LNCaP clone FGC (cell line): ENCODE data around the gene DLX4.
A peak's percentile ranks its signal among the peaks of the same experiment; 100 is the strongest.

ENCODE experiments used
- DNase-seq: peaks from one replicate; pipeline ENCODE4 v3.0.0-alpha.2; 2011; ENCODE audit warnings: low read depth
- H3K4me3 ChIP-seq: 2 replicates; pipeline ENCODE4 v1.5.1; 2011; ENCODE audit warnings: mild to moderate bottlenecking, low read depth, low read length, control low read depth
- TF ChIP-seq, protein P1 (sequence below): IDR thresholded peaks from 2 replicates; pipeline ENCODE4 v1.5.1; 2012; ENCODE audit warnings: mild to moderate bottlenecking; ENCODE audit not compliant: control insufficient read depth, insufficient read depth; ENCODE audit errors: extremely low read depth

The DLX4 gene

DNA sequence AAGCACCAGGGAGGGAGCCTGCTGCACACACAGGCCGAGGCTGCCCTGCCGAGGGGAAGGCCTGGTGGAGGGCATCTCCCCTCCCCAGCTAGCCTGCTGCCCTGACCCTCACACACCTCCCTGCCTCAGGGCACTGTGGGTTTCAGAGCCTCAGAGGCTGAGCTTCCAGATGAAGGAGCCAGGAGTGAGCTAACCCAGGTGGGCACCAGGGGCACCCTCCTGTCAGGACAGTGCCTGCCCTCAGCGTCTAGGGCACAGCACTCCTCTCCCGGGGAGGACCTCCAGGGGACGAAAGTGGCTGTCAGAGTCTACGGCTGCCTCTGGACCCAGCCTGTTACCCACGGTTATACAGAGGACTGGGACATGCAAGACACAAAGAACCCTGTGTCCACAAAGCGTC, 22.8 kb upstream of the DLX4 start:
- H3K4me3 ChIP-seq = no peak overlapping the region
- no peak for DNase-seq
- TF ChIP-seq, protein P1, sequence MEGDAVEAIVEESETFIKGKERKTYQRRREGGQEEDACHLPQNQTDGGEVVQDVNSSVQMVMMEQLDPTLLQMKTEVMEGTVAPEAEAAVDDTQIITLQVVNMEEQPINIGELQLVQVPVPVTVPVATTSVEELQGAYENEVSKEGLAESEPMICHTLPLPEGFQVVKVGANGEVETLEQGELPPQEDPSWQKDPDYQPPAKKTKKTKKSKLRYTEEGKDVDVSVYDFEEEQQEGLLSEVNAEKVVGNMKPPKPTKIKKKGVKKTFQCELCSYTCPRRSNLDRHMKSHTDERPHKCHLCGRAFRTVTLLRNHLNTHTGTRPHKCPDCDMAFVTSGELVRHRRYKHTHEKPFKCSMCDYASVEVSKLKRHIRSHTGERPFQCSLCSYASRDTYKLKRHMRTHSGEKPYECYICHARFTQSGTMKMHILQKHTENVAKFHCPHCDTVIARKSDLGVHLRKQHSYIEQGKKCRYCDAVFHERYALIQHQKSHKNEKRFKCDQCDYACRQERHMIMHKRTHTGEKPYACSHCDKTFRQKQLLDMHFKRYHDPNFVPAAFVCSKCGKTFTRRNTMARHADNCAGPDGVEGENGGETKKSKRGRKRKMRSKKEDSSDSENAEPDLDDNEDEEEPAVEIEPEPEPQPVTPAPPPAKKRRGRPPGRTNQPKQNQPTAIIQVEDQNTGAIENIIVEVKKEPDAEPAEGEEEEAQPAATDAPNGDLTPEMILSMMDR = no peak

DNA sequence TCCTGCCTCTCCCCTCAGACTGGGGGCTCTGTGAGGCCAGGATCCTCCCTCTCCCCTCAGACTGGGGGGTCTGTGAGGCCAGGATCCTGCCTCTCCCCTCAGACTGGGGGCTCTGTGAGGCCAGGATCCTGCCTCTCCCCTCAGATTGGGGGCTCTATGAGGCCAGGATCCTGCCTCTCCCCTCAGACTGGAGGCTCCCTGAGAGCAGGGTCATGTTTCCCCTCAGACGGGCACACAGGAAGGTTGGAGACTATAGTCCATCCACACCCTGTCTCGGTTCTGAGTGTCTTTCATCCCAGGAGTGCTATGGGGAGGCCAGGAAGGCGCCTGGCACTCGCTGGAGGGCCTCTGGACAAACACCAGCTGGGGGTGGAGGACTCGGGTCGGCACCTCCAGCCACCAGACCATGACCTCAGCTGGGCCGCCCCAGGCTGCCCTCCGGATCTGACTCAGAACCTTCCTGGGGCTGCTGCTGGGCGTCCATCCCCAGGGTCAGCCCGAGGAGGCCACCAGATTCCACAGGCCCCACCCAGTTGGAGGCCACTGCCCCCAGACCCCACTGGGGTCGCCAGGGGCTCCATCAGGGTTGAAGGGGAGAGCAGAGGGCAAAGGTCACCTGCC, 21.9 kb upstream of the DLX4 start:
- no peak overlapping the region for H3K4me3 ChIP-seq
- no peak for DNase-seq
- TF ChIP-seq, protein P1 = no peak

DNA sequence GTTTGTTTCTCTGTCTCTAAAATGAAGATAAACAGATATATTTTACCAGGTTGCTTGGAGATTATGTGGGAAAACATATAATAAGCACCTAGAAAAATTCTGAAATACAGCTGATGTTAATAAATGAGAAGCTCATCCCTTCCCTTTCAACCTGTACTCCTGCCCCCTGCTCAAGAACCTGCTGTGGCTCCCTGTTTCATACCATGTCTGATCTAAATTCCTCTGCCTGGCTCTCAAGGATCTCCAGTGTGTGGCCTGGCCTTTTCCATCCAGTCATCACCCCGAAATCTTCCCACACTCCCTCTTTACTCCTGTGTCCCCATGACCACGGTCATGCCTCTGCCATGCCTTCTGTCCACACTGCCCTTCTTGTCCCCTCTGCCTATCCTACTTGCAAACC, 19.4 kb upstream of the DLX4 start:
- no peak for DNase-seq
- H3K4me3 ChIP-seq = no peak overlapping the region
- TF ChIP-seq, protein P1 = no peak

DNA sequence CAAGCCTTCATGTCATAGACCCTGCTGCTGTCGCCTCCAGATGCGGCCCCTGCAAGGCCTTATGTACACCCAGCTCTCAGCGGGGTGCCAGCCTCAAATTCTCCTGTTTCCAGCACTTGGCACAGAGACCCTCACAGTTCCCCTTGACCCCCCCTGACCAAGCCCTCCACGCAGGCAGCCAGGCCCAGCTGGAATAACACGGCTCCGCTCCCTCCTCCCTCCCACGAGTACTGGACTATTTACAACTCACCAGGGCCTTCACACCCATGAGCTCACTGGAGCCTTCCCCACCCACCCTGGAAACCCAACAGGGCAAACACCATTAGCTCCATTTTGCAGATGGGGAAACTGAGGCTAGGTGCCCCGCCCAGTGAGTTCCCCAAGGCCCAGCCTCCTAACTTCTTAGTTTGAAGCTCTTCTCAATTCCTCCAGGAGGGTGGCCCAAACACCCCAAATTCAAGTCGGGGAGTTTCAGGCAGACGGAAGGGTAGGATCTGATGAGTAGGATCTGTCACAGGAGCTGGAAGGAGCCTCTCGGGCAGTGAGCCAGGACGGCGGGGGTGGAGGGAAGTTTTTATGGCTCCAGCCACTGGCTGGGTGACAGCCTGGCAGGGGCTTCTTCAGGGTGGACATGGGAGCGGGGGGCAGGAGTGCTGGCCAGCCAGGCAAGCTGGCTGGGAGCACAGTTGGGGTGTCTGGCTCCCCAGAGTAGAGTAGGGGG, 17.5 kb upstream of the DLX4 start:
- no peak overlapping the region for H3K4me3 ChIP-seq
- no peak for DNase-seq
- TF ChIP-seq, protein P1 = no peak

DNA sequence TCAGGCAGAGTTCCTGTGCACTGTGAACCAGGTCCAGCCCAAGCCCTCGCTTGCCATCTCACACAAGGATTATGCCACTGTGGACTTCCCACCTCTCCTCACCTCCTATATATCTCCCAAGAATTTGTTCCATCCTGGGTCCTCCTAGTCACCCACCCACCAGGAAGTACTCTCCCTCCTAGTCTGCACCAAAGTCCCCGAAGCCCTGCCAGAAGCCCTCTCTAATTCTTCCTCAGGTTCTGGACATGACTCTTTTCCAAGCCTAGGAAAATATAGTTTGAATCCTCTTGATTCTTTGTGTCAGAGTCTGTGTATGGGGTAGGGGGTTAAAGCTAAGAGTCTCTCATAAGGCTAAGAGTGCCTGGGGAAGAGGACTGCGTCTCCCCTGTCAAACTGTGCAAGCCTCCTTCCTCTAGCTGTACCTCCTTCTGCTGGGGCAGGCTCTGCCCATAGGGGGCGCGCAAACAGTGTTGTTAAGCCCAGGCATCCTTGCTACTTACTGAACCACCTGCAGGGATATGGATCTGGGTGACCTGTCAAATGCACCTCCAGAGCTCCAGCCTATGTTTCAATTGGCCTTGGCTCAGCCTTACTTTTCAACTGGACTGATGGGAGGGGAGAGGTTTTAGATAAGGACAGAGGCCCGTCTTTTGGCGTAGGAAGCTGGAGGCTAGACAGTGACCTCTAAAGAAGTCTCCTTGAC, 16.6 kb upstream of the DLX4 start:
- TF ChIP-seq, protein P1 = peak; percentile 97
- DNase-seq = peak; percentile 31
- no peak overlapping the region for H3K4me3 ChIP-seq

- DNase-seq = no peak
- TF ChIP-seq, protein P1 = no peak
- H3K4me3 ChIP-seq = no peak overlapping the region
These were observed 16.0 kb upstream of the DLX4 start for GRCh38 chr17:49952912-49953497.
